ENCODE results near the gene PAQR5.

Gene PAQR5

GRCh38 chr15:69417581-69417980, 118.9 kb downstream of the PAQR5 start:
- peaks cover 28% of the 10 kb centered on the region for H3K4me1 ChIP-seq (ENCODE audit: control insufficient read depth, insufficient read depth, low read length)

GRCh38 chr15:69421498-69421897, 122.8 kb downstream of the PAQR5 start:
- Histone ChIP-seq H3K36me3 (ENCODE audit: insufficient read depth, low read length) (peaks cover 50% of the 10 kb centered on the region), H3K4me1 (ENCODE audit: control insufficient read depth, insufficient read depth, low read length) (peaks cover 10% of the 10 kb centered on the region), H3K9me3 (replicated peaks; ENCODE audit: low read length) (no peaks in the 10 kb centered on the region), H3K9ac (ENCODE audit: low read depth, low read length) (no peak overlapping the region), H3K4me3 (ENCODE audit: low read length) (no peak overlapping the region), H3K27me3 (ENCODE audit: control insufficient read depth, insufficient read depth, low read length) (no peaks in the 10 kb centered on the region), H3K4me2 (ENCODE audit: low read length) (no peak overlapping the region)

More at GRCh38 chr15:69417581-69417980, 118.9 kb downstream of the PAQR5 start:
- Histone ChIP-seq H3K4me2 (ENCODE audit: low read length) (peak overlapping the region; percentile 10), H3K27me3 (ENCODE audit: control insufficient read depth, insufficient read depth, low read length) (no peaks in the 10 kb centered on the region), H3K9ac (ENCODE audit: low read depth, low read length) (no peak overlapping the region), H3K36me3 (ENCODE audit: insufficient read depth, low read length) (peaks cover 29% of the 10 kb centered on the region), H3K4me3 (ENCODE audit: low read length) (no peak overlapping the region), H3K9me3 (replicated peaks; ENCODE audit: low read length) (no peaks in the 10 kb centered on the region)

GRCh38 chr15:69422336-69422895, 123.7 kb downstream of the PAQR5 start:
- Histone ChIP-seq H3K4me1 (ENCODE audit: control insufficient read depth, insufficient read depth, low read length) (peaks cover 5% of the 10 kb centered on the region), H3K4me2 (ENCODE audit: low read length) (no peak overlapping the region), H3K4me3 (ENCODE audit: low read length) (no peak overlapping the region), H3K36me3 (ENCODE audit: insufficient read depth, low read length) (peaks cover 56% of the 10 kb centered on the region), H3K27me3 (ENCODE audit: control insufficient read depth, insufficient read depth, low read length) (no peaks in the 10 kb centered on the region), H3K9ac (ENCODE audit: low read depth, low read length) (no peak overlapping the region), H3K9me3 (replicated peaks; ENCODE audit: low read length) (no peaks in the 10 kb centered on the region)

GRCh38 chr15:69424001-69424400, 125.3 kb downstream of the PAQR5 start:
- H3K4me1 ChIP-seq (ENCODE audit: control insufficient read depth, insufficient read depth, low read length): no peaks in the 10 kb centered on the region
- H3K9ac ChIP-seq (ENCODE audit: low read depth, low read length): no peak overlapping the region
- H3K36me3 ChIP-seq (ENCODE audit: insufficient read depth, low read length): peaks cover 52% of the 10 kb centered on the region
- H3K4me3 ChIP-seq (ENCODE audit: low read length): no peak overlapping the region
- no peaks in the 10 kb centered on the region for H3K9me3 ChIP-seq (replicated peaks; ENCODE audit: low read length)
- no peaks in the 10 kb centered on the region for H3K27me3 ChIP-seq (ENCODE audit: control insufficient read depth, insufficient read depth, low read length)
- H3K4me2 ChIP-seq (ENCODE audit: low read length): no peak overlapping the region

- no peak overlapping the region for H3K9ac ChIP-seq (ENCODE audit: low read depth, low read length)
- no peak overlapping the region for H3K4me3 ChIP-seq (ENCODE audit: low read length)
- no peaks in the 10 kb centered on the region for H3K9me3 ChIP-seq (replicated peaks; ENCODE audit: low read length)
- H3K36me3 ChIP-seq (ENCODE audit: insufficient read depth, low read length): peaks cover 50% of the 10 kb centered on the region
- H3K4me1 ChIP-seq (ENCODE audit: control insufficient read depth, insufficient read depth, low read length): no peaks in the 10 kb centered on the region
- H3K4me2 ChIP-seq (ENCODE audit: low read length): no peak overlapping the region
- H3K27me3 ChIP-seq (ENCODE audit: control insufficient read depth, insufficient read depth, low read length): no peaks in the 10 kb centered on the region
Observed at GRCh38 chr15:69424748-69425413, 126.2 kb downstream of the PAQR5 start.

- peaks cover 59% of the 10 kb centered on the region for H3K36me3 ChIP-seq (ENCODE audit: insufficient read depth, low read length)
- no peak overlapping the region for H3K4me2 ChIP-seq (ENCODE audit: low read length)
- H3K9ac ChIP-seq (ENCODE audit: low read depth, low read length): no peak overlapping the region
- H3K27me3 ChIP-seq (ENCODE audit: control insufficient read depth, insufficient read depth, low read length): no peaks in the 10 kb centered on the region
- no peak overlapping the region for H3K4me3 ChIP-seq (ENCODE audit: low read length)
- H3K9me3 ChIP-seq (replicated peaks; ENCODE audit: low read length): no peaks in the 10 kb centered on the region
- no peaks in the 10 kb centered on the region for H3K4me1 ChIP-seq (ENCODE audit: control insufficient read depth, insufficient read depth, low read length)
Observed at GRCh38 chr15:69433831-69434230, 135.1 kb downstream of the PAQR5 start.

GRCh38 chr15:69434238-69434637, 135.5 kb downstream of the PAQR5 start:
- Histone ChIP-seq H3K9me3 (replicated peaks; ENCODE audit: low read length) (no peaks in the 10 kb centered on the region), H3K27me3 (ENCODE audit: control insufficient read depth, insufficient read depth, low read length) (no peaks in the 10 kb centered on the region), H3K4me3 (ENCODE audit: low read length) (no peak overlapping the region), H3K36me3 (ENCODE audit: insufficient read depth, low read length) (peaks cover 59% of the 10 kb centered on the region), H3K9ac (ENCODE audit: low read depth, low read length) (no peak overlapping the region), H3K4me2 (ENCODE audit: low read length) (no peak overlapping the region), H3K4me1 (ENCODE audit: control insufficient read depth, insufficient read depth, low read length) (no peaks in the 10 kb centered on the region)

- Histone ChIP-seq H3K4me2 (ENCODE audit: low read length) (no peak overlapping the region), H3K4me3 (ENCODE audit: low read length) (no peak overlapping the region), H3K27me3 (ENCODE audit: control insufficient read depth, insufficient read depth, low read length) (no peaks in the 10 kb centered on the region), H3K9ac (ENCODE audit: low read depth, low read length) (no peak overlapping the region), H3K36me3 (ENCODE audit: insufficient read depth, low read length) (peaks cover 61% of the 10 kb centered on the region), H3K4me1 (ENCODE audit: control insufficient read depth, insufficient read depth, low read length) (no peaks in the 10 kb centered on the region), H3K9me3 (replicated peaks; ENCODE audit: low read length) (no peaks in the 10 kb centered on the region)
Observed at GRCh38 chr15:69434679-69435078, 136.0 kb downstream of the PAQR5 start.

GRCh38 chr15:69435985-69436384, 137.3 kb downstream of the PAQR5 start:
- Histone ChIP-seq H3K9ac (ENCODE audit: low read depth, low read length) (no peak overlapping the region), H3K36me3 (ENCODE audit: insufficient read depth, low read length) (peaks cover 64% of the 10 kb centered on the region), H3K4me1 (ENCODE audit: control insufficient read depth, insufficient read depth, low read length) (no peaks in the 10 kb centered on the region), H3K4me3 (ENCODE audit: low read length) (no peak overlapping the region), H3K9me3 (replicated peaks; ENCODE audit: low read length) (no peaks in the 10 kb centered on the region), H3K27me3 (ENCODE audit: control insufficient read depth, insufficient read depth, low read length) (no peaks in the 10 kb centered on the region), H3K4me2 (ENCODE audit: low read length) (no peak overlapping the region)

- no peak overlapping the region for H3K9ac ChIP-seq (ENCODE audit: low read depth, low read length)
- H3K36me3 ChIP-seq (ENCODE audit: insufficient read depth, low read length): peaks cover 68% of the 10 kb centered on the region
- no peaks in the 10 kb centered on the region for H3K4me1 ChIP-seq (ENCODE audit: control insufficient read depth, insufficient read depth, low read length)
- H3K9me3 ChIP-seq (replicated peaks; ENCODE audit: low read length): no peaks in the 10 kb centered on the region
- H3K27me3 ChIP-seq (ENCODE audit: control insufficient read depth, insufficient read depth, low read length): no peaks in the 10 kb centered on the region
- H3K4me2 ChIP-seq (ENCODE audit: low read length): no peak overlapping the region
- H3K4me3 ChIP-seq (ENCODE audit: low read length): no peak overlapping the region
Observed at GRCh38 chr15:69436951-69437350, 138.2 kb downstream of the PAQR5 start.

- Histone ChIP-seq H3K36me3 (ENCODE audit: insufficient read depth, low read length) (peaks cover 65% of the 10 kb centered on the region), H3K27me3 (ENCODE audit: control insufficient read depth, insufficient read depth, low read length) (no peaks in the 10 kb centered on the region), H3K4me2 (ENCODE audit: low read length) (no peak overlapping the region), H3K4me1 (ENCODE audit: control insufficient read depth, insufficient read depth, low read length) (no peaks in the 10 kb centered on the region), H3K9me3 (replicated peaks; ENCODE audit: low read length) (no peaks in the 10 kb centered on the region), H3K4me3 (ENCODE audit: low read length) (no peak overlapping the region), H3K9ac (ENCODE audit: low read depth, low read length) (no peak overlapping the region)
Observed at GRCh38 chr15:69439623-69440022, 140.9 kb downstream of the PAQR5 start.

GRCh38 chr15:69443032-69443611, 144.4 kb downstream of the PAQR5 start:
- Histone ChIP-seq H3K36me3 (ENCODE audit: insufficient read depth, low read length) (peaks cover 73% of the 10 kb centered on the region), H3K9me3 (replicated peaks; ENCODE audit: low read length) (no peaks in the 10 kb centered on the region), H3K4me3 (ENCODE audit: low read length) (no peak overlapping the region), H3K27me3 (ENCODE audit: control insufficient read depth, insufficient read depth, low read length) (no peaks in the 10 kb centered on the region), H3K4me2 (ENCODE audit: low read length) (no peak overlapping the region), H3K9ac (ENCODE audit: low read depth, low read length) (no peak overlapping the region), H3K4me1 (ENCODE audit: control insufficient read depth, insufficient read depth, low read length) (no peaks in the 10 kb centered on the region)
